Liver (tissue), 9 donors: ENCODE data around the gene FADS1. TPM values are rescaled to one million over a fixed set of nuclear protein-coding genes. Genes with fewer than 3 reads are reported as not detected.

Experiments used
- DNase-seq: peaks from one replicate; pipeline ENCODE4 v3.0.0-alpha.2; 2017; ENCODE audit warnings: low spot score
- H3K27ac ChIP-seq, 2 donors: one replicate each; pipeline ENCODE4 v1.7.0; 2013; ENCODE audit warnings: inconsistent platforms in 2 of 2, low read length in 2 of 2, control low read depth in 1 of 2, low read depth in 1 of 2, mild to moderate bottlenecking in 1 of 2
- H3K27me3 ChIP-seq, 4 donors: one replicate each; pipeline versions ENCODE4 v1.6.1 to v1.7.0; 2013; ENCODE audit warnings: low read length in 3 of 4, inconsistent platforms in 1 of 4, mild to moderate bottlenecking in 1 of 4, moderate library complexity in 1 of 4; ENCODE audit not compliant: control insufficient read depth in 4 of 4, insufficient read depth in 4 of 4
- H3K36me3 ChIP-seq, 4 donors: one replicate each; pipeline versions ENCODE4 v1.6.1 to v1.7.0; 2013; ENCODE audit warnings: low read length in 3 of 4, mild to moderate bottlenecking in 3 of 4, low read depth in 1 of 4, moderate library complexity in 1 of 4; ENCODE audit not compliant: control insufficient read depth in 4 of 4, insufficient read depth in 3 of 4
- H3K4me1 ChIP-seq, 4 donors: one replicate each; pipeline versions ENCODE4 v1.6.1 to v1.7.0; 2013; ENCODE audit warnings: low read length in 3 of 4, mild to moderate bottlenecking in 3 of 4, moderate library complexity in 1 of 4; ENCODE audit not compliant: control insufficient read depth in 4 of 4, insufficient read depth in 4 of 4
- H3K4me3 ChIP-seq, 3 donors: one replicate each; pipeline versions ENCODE4 v1.6.1 to v1.7.0; 2013; ENCODE audit warnings: low read length in 3 of 3, control low read depth in 1 of 3, low read depth in 1 of 3, mild to moderate bottlenecking in 1 of 3
- H3K9ac ChIP-seq, 2 donors: one replicate each; pipeline ENCODE4 v1.7.0; 2013; ENCODE audit warnings: low read length in 2 of 2, mild to moderate bottlenecking in 2 of 2, moderate library complexity in 2 of 2, control low read depth in 1 of 2, low read depth in 1 of 2
- H3K9me3 ChIP-seq, 4 donors: one replicate each; pipeline versions ENCODE4 v1.6.1 to v1.7.0; 2013; ENCODE audit warnings: low read length in 3 of 4; ENCODE audit not compliant: control insufficient read depth in 4 of 4
- ATF3 ChIP-seq: IDR thresholded peaks from 2 replicates; pipeline ENCODE4 v1.6.1; 2016; ENCODE audit warnings: antibody characterized with exemption
- CTCF ChIP-seq: fragments of 150-350 bp; IDR thresholded peaks from 2 replicates; pipeline ENCODE4 v1.5.1; 2017; ENCODE audit warnings: improper control_type of control experiment, low read depth, low read length; ENCODE audit not compliant: missing input control
- EGR1 ChIP-seq, 2 donors: IDR thresholded peaks; 2 replicates each; pipeline ENCODE4 v1.6.1; 2016 to 2018; ENCODE audit warnings: antibody characterized with exemption in 2 of 2, low read depth in 2 of 2
- FOXA1 ChIP-seq: IDR thresholded peaks from 2 replicates; pipeline ENCODE4 v1.6.1; 2016; ENCODE audit warnings: antibody characterized with exemption
- FOXA2 ChIP-seq: IDR thresholded peaks from 2 replicates; pipeline ENCODE4 v1.6.1; 2016; ENCODE audit warnings: antibody characterized with exemption
- GABPA ChIP-seq, 2 donors: IDR thresholded peaks in 1 of 2; conservative IDR thresholded peaks in 1 of 2; 2 replicates each; pipeline ENCODE4 v1.6.1; 2016; ENCODE audit warnings: antibody characterized with exemption in 2 of 2, mild to moderate bottlenecking in 1 of 2, moderate library complexity in 1 of 2
- HNF4A ChIP-seq, 2 donors: conservative IDR thresholded peaks; 2 replicates each; pipeline ENCODE4 v1.6.1; 2016; ENCODE audit warnings: antibody characterized with exemption in 2 of 2, mild to moderate bottlenecking in 2 of 2
- JUND ChIP-seq, 2 donors: IDR thresholded peaks; 2 replicates each; pipeline ENCODE4 v1.6.1; 2016; ENCODE audit warnings: antibody characterized with exemption in 2 of 2
- MAX ChIP-seq: IDR thresholded peaks from 2 replicates; pipeline ENCODE4 v1.6.1; 2016; ENCODE audit warnings: antibody characterized with exemption
- NR2F2 ChIP-seq: IDR thresholded peaks from 2 replicates; pipeline ENCODE4 v1.6.1; 2016; ENCODE audit warnings: antibody characterized with exemption
- RAD21 ChIP-seq, 2 donors: IDR thresholded peaks; 2 replicates each; pipeline ENCODE4 v1.6.1; 2016; ENCODE audit warnings: antibody characterized with exemption in 2 of 2, mild to moderate bottlenecking in 2 of 2
- REST ChIP-seq: IDR thresholded peaks from 2 replicates; pipeline ENCODE4 v1.6.1; 2016; ENCODE audit warnings: antibody characterized with exemption, mild to moderate bottlenecking
- RXRA ChIP-seq, 2 donors: IDR thresholded peaks; 2 replicates each; pipeline ENCODE4 v1.6.1; 2017 to 2018; ENCODE audit warnings: antibody characterized with exemption in 2 of 2, mild to moderate bottlenecking in 1 of 2
- SP1 ChIP-seq: IDR thresholded peaks from 2 replicates; pipeline ENCODE4 v1.6.1; 2018; ENCODE audit warnings: antibody characterized with exemption, mild to moderate bottlenecking
- TAF1 ChIP-seq: conservative IDR thresholded peaks from 2 replicates; pipeline ENCODE4 v1.6.1; 2016; ENCODE audit warnings: antibody characterized with exemption, mild to moderate bottlenecking
- YY1 ChIP-seq: IDR thresholded peaks from 2 replicates; pipeline ENCODE4 v1.6.1; 2016; ENCODE audit warnings: antibody characterized with exemption, mild to moderate bottlenecking
- ZBTB33 ChIP-seq: IDR thresholded peaks from 2 replicates; pipeline ENCODE4 v1.6.1; 2016; ENCODE audit warnings: antibody characterized with exemption
- WGBS: extraction: QIAGEN DNeasy Blood & Tissue Kit; methylation state at CpG from one replicate; pipeline ENCODE4 v1.1.7; 2013; 5-methylcytosine and 5-hydroxymethylcytosine counted together
- polyA plus RNA-seq, 2 donors: library from polyadenylated mRNA; stranded (reverse) in 1 of 2; unstranded in 1 of 2; fragments of 200-250 nt in 1 of 2; fragments of >200 nt in 1 of 2; fragmentation: Nextera tagmentation in 1 of 2; extraction: Ambion mirVana in 1 of 2; gene quantifications; one replicate each; pipeline versions ENCODE4 v1.2.1 to v1.2.3, GENCODE V29; 2013 to 2015
- total RNA-seq, 2 donors: library from RNA; depleted of rRNA; stranded (reverse); fragments of >200 nt; gene quantifications; one replicate each; pipeline ENCODE4 v1.2.3, GENCODE V29; 2014
- donor health status: healthy.
- donor health status: healthy.
- donor health status: healthy.
- donor health status: healthy.
- donor health status: healthy.

The FADS1 gene
- total and polyA plus RNA-seq, 4 donors: 16.8 to 137 (median 58.7) TPM

- DNase-seq: no peak
- TF ChIP-seq JUND (IDR thresholded peaks at IDR 0.05): no peak
- H3K4me1 ChIP-seq: peaks cover 0 to 2% (median 0%) of the 10 kb centered on the region in 4 donors
- 91% methylated on average over 10 of the region's 10 CpGs for WGBS
- peaks cover 4 to 26% (median 13%) of the 10 kb centered on the region in 4 donors for H3K36me3 ChIP-seq
- no peak overlapping the region for H3K27ac ChIP-seq
- H3K4me3 ChIP-seq: no peak overlapping the region
- H3K9ac ChIP-seq: no peak overlapping the region
- H3K27me3 ChIP-seq: no peaks in the 10 kb centered on the region
- H3K9me3 ChIP-seq: no peaks in the 10 kb centered on the region
Measured at GRCh38 chr11:61838921-61839320, 22.1 kb upstream of the FADS1 start.

- no peak overlapping the region for H3K27ac ChIP-seq
- H3K27me3 ChIP-seq: no peaks in the 10 kb centered on the region
- 98% methylated on average over 5 of the region's 5 CpGs for WGBS
- no peak for DNase-seq
- no peaks in the 10 kb centered on the region for H3K9me3 ChIP-seq
- H3K9ac ChIP-seq: no peak overlapping the region
- TF ChIP-seq REST (no peak), FOXA2 (no peak), ZBTB33 (no peak), SP1 (no peak), YY1 (no peak), RAD21 (IDR thresholded peaks at IDR 0.05) (no peak), CTCF (no peak), MAX (no peak), ATF3 (no peak), RXRA (IDR thresholded peaks at IDR 0.05) (no peak), HNF4A (conservative IDR thresholded peaks at IDR 0.05) (no peak), JUND (IDR thresholded peaks at IDR 0.05) (no peak), EGR1 (IDR thresholded peaks at IDR 0.05; ENCODE audit: low read depth in 2 of 2) (no peak), FOXA1 (no peak), TAF1 (no peak), GABPA (IDR thresholded peaks at IDR 0.05 in 1 of 2, conservative IDR thresholded peaks at IDR 0.05 in 1 of 2) (no peak), NR2F2 (no peak)
- no peak overlapping the region for H3K4me3 ChIP-seq
- peaks cover 4 to 26% (median 13%) of the 10 kb centered on the region in 4 donors for H3K36me3 ChIP-seq
- peaks cover 0 to 2% (median 0%) of the 10 kb centered on the region in 4 donors for H3K4me1 ChIP-seq
Measured at GRCh38 chr11:61838501-61838900, 21.7 kb upstream of the FADS1 start.
